ENCODE results near the gene SH3BP1.

DNA sequence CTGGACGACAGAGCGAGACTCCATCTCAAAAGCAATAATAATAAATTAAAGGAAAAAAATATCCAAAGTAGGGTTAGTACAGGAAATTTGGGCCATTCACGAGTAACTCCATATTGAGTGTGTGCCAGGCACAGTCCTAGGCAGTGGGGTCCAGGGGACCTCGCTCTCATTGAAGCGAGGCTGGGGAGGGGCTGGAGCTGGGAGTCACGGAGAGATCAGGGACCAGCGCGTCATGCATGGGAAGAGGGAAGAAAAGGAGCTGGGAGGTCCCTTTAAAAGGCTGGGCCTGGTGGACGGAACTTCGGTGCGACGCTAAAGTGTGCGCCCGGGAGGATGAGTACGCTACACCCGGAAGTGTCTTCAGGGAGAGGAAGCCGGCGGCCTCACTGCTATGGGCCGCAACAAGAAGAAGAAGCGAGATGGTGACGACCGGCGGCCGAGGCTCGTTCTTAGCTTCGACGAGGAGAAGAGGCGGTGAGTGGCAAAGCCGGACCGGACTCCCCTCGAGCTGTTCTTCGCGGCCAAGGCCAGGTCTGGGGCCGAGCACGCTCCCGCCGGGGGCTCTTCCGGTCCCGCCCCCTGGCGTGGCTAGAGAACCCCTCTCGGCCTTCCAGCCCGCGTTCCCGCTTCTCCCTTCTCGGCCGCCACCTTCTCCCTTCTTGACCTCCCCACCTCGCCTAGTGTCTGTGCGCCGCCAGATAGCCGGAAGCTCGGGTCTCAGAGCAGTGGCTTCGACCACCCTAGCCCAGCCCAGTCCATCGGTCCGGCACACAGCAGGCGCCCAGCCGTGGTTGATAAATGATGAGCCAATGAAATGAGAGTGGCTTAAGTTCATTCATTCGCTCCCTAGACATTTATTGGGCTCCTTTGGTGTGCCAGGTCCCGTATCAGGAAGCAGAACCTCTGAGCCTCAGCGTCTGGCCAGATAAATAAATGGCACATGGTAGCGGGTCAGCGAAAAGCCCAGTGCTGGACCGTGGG is 46.8 kb downstream of the SH3BP1 start, which contains the start of gene NOL12:
- TF ChIP-seq, protein P1, sequence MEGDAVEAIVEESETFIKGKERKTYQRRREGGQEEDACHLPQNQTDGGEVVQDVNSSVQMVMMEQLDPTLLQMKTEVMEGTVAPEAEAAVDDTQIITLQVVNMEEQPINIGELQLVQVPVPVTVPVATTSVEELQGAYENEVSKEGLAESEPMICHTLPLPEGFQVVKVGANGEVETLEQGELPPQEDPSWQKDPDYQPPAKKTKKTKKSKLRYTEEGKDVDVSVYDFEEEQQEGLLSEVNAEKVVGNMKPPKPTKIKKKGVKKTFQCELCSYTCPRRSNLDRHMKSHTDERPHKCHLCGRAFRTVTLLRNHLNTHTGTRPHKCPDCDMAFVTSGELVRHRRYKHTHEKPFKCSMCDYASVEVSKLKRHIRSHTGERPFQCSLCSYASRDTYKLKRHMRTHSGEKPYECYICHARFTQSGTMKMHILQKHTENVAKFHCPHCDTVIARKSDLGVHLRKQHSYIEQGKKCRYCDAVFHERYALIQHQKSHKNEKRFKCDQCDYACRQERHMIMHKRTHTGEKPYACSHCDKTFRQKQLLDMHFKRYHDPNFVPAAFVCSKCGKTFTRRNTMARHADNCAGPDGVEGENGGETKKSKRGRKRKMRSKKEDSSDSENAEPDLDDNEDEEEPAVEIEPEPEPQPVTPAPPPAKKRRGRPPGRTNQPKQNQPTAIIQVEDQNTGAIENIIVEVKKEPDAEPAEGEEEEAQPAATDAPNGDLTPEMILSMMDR (IDR thresholded peaks at IDR 0.05) = no peak
- TF ChIP-seq EZH2 (IDR thresholded peaks at IDR 0.05) = no peak
